Measurements from ENCODE around the gene RELL2.

DNA sequence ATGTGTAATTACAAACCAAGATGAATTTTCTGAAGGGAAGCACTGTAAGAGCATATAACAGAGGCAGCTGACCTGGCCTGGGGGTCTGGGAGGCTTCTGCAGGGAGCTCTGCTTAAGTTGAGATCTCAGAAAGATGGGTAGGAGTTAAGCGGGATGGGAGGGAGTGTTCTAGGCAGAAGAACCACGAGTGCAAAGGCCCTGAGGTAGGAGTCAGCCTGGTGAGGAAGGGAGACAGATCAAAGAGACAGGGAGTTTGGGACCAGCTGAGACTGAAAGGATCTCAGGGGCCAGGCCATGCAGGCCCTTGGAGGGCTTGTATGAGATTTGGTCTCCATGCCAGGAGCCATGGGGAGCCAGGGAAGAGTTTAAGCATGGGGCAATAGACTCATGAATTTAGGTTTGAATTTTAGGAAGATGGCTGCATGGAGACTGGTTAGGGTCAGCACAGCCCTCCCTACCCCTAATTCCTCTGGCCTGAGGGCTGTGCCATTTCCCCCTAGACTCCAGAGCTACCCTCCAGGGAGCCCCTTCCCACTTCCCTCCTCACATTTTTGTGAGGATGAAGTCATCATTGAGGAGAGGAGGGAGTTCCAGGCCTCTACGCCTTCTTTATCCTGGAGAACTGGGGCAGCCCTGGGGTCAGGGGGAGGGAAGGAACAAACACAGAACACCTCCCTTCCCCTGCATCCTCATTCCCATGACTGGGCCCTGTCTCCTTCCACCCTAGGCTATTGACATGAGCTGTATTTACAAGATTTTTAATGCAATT lies 50.0 kb downstream of the RELL2 start:
- no peak for TF ChIP-seq POLR2A (IDR thresholded peaks at IDR 0.05)
- TF ChIP-seq, protein P1, sequence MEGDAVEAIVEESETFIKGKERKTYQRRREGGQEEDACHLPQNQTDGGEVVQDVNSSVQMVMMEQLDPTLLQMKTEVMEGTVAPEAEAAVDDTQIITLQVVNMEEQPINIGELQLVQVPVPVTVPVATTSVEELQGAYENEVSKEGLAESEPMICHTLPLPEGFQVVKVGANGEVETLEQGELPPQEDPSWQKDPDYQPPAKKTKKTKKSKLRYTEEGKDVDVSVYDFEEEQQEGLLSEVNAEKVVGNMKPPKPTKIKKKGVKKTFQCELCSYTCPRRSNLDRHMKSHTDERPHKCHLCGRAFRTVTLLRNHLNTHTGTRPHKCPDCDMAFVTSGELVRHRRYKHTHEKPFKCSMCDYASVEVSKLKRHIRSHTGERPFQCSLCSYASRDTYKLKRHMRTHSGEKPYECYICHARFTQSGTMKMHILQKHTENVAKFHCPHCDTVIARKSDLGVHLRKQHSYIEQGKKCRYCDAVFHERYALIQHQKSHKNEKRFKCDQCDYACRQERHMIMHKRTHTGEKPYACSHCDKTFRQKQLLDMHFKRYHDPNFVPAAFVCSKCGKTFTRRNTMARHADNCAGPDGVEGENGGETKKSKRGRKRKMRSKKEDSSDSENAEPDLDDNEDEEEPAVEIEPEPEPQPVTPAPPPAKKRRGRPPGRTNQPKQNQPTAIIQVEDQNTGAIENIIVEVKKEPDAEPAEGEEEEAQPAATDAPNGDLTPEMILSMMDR (IDR thresholded peaks at IDR 0.05): no peak
